ENCODE measurements around the gene TMEM82.

The TMEM82 gene

GRCh38 chr1:15744122-15744679, 1.9 kb downstream of the TMEM82 start:
- no peak overlapping the region for H3K4me3 ChIP-seq (ENCODE audit: low read length)
- H3K27ac ChIP-seq (ENCODE audit: low read length): no peak overlapping the region
- no peak for DNase-seq (ENCODE audit: low read depth, low spot score)
- H3K4me1 ChIP-seq (ENCODE audit: control insufficient read depth, insufficient read depth, low read length): peaks cover 2% of the 10 kb centered on the region
- no peaks in the 10 kb centered on the region for H3K36me3 ChIP-seq (ENCODE audit: control insufficient read depth, insufficient read depth, low read length)
- no peaks in the 10 kb centered on the region for H3K9me3 ChIP-seq (ENCODE audit: control insufficient read depth, insufficient read depth, low read length)
- no CpG with 5 or more reads among the region's 30 CpGs for WGBS (ENCODE audit: insufficient coverage, insufficient read length)
- no peaks in the 10 kb centered on the region for H3K27me3 ChIP-seq (ENCODE audit: control insufficient read depth, insufficient read depth, low read length)

GRCh38 chr1:15747378-15747777, 5.1 kb downstream of the TMEM82 start:
- Histone ChIP-seq H3K36me3 (ENCODE audit: control insufficient read depth, insufficient read depth, low read length) (no peaks in the 10 kb centered on the region), H3K27ac (ENCODE audit: low read length) (no peak overlapping the region), H3K27me3 (ENCODE audit: control insufficient read depth, insufficient read depth, low read length) (no peaks in the 10 kb centered on the region), H3K4me3 (ENCODE audit: low read length) (no peak overlapping the region), H3K9me3 (ENCODE audit: control insufficient read depth, insufficient read depth, low read length) (no peaks in the 10 kb centered on the region), H3K4me1 (ENCODE audit: control insufficient read depth, insufficient read depth, low read length) (peaks cover 4% of the 10 kb centered on the region; the same call in 1 of the 2 replicates)
- DNase-seq (ENCODE audit: low read depth, low spot score): no peak
- WGBS (ENCODE audit: insufficient coverage, insufficient read length): no CpG with 5 or more reads among the region's 8 CpGs

- H3K9me3 ChIP-seq (ENCODE audit: control insufficient read depth, insufficient read depth, low read length): no peaks in the 10 kb centered on the region
- no peaks in the 10 kb centered on the region for H3K27me3 ChIP-seq (ENCODE audit: control insufficient read depth, insufficient read depth, low read length)
- H3K36me3 ChIP-seq (ENCODE audit: control insufficient read depth, insufficient read depth, low read length): no peaks in the 10 kb centered on the region
- no peak overlapping the region for H3K4me3 ChIP-seq (ENCODE audit: low read length)
- H3K27ac ChIP-seq (ENCODE audit: low read length): no peak overlapping the region
- peaks cover 4% of the 10 kb centered on the region; the same call in 1 of the 2 replicates for H3K4me1 ChIP-seq (ENCODE audit: control insufficient read depth, insufficient read depth, low read length)
- no peak for DNase-seq (ENCODE audit: low read depth, low spot score)
- WGBS (ENCODE audit: insufficient coverage, insufficient read length): no CpG with 5 or more reads among the region's 5 CpGs
Observed at GRCh38 chr1:15748264-15748663, 6.0 kb downstream of the TMEM82 start.

GRCh38 chr1:15748690-15749398, 6.5 kb downstream of the TMEM82 start:
- no peak for DNase-seq (ENCODE audit: low read depth, low spot score)
- Histone ChIP-seq H3K27ac (ENCODE audit: low read length) (no peak overlapping the region), H3K4me1 (ENCODE audit: control insufficient read depth, insufficient read depth, low read length) (peaks cover 4% of the 10 kb centered on the region; the same call in 1 of the 2 replicates), H3K36me3 (ENCODE audit: control insufficient read depth, insufficient read depth, low read length) (no peaks in the 10 kb centered on the region), H3K4me3 (ENCODE audit: low read length) (no peak overlapping the region), H3K27me3 (ENCODE audit: control insufficient read depth, insufficient read depth, low read length) (no peaks in the 10 kb centered on the region), H3K9me3 (ENCODE audit: control insufficient read depth, insufficient read depth, low read length) (no peaks in the 10 kb centered on the region)
- WGBS (ENCODE audit: insufficient coverage, insufficient read length): no CpG with 5 or more reads among the region's 10 CpGs

GRCh38 chr1:15749399-15750291, 7.3 kb downstream of the TMEM82 start:
- DNase-seq (ENCODE audit: low read depth, low spot score): no peak
- no peak overlapping the region for H3K4me3 ChIP-seq (ENCODE audit: low read length)
- peaks cover 4% of the 10 kb centered on the region; the same call in 1 of the 2 replicates for H3K4me1 ChIP-seq (ENCODE audit: control insufficient read depth, insufficient read depth, low read length)
- H3K27me3 ChIP-seq (ENCODE audit: control insufficient read depth, insufficient read depth, low read length): no peaks in the 10 kb centered on the region
- no peak overlapping the region for H3K27ac ChIP-seq (ENCODE audit: low read length)
- H3K36me3 ChIP-seq (ENCODE audit: control insufficient read depth, insufficient read depth, low read length): no peaks in the 10 kb centered on the region
- no peaks in the 10 kb centered on the region for H3K9me3 ChIP-seq (ENCODE audit: control insufficient read depth, insufficient read depth, low read length)
- no CpG with 5 or more reads among the region's 19 CpGs for WGBS (ENCODE audit: insufficient coverage, insufficient read length)

- H3K4me1 ChIP-seq (ENCODE audit: control insufficient read depth, insufficient read depth, low read length): peaks cover 6% of the 10 kb centered on the region; the same call in 1 of the 2 replicates
Observed at GRCh38 chr1:15750924-15751323, 8.6 kb downstream of the TMEM82 start.

GRCh38 chr1:15751717-15752116, 9.4 kb downstream of the TMEM82 start:
- DNase-seq (ENCODE audit: low read depth, low spot score): no peak
- no peak overlapping the region for H3K27ac ChIP-seq (ENCODE audit: low read length)
- peaks cover 11% of the 10 kb centered on the region for H3K4me1 ChIP-seq (ENCODE audit: control insufficient read depth, insufficient read depth, low read length)
- no peaks in the 10 kb centered on the region for H3K27me3 ChIP-seq (ENCODE audit: control insufficient read depth, insufficient read depth, low read length)
- no peak overlapping the region for H3K4me3 ChIP-seq (ENCODE audit: low read length)
- WGBS (ENCODE audit: insufficient coverage, insufficient read length): no CpG with 5 or more reads among the region's 10 CpGs
- no peaks in the 10 kb centered on the region for H3K36me3 ChIP-seq (ENCODE audit: control insufficient read depth, insufficient read depth, low read length)
- H3K9me3 ChIP-seq (ENCODE audit: control insufficient read depth, insufficient read depth, low read length): no peaks in the 10 kb centered on the region

More at GRCh38 chr1:15750924-15751323, 8.6 kb downstream of the TMEM82 start:
- no peaks in the 10 kb centered on the region for H3K27me3 ChIP-seq (ENCODE audit: control insufficient read depth, insufficient read depth, low read length)
- no peak for DNase-seq (ENCODE audit: low read depth, low spot score)
- no peak overlapping the region for H3K4me3 ChIP-seq (ENCODE audit: low read length)
- no peaks in the 10 kb centered on the region for H3K9me3 ChIP-seq (ENCODE audit: control insufficient read depth, insufficient read depth, low read length)
- H3K27ac ChIP-seq (ENCODE audit: low read length): no peak overlapping the region
- WGBS (ENCODE audit: insufficient coverage, insufficient read length): no CpG with 5 or more reads among the region's 12 CpGs
- no peaks in the 10 kb centered on the region for H3K36me3 ChIP-seq (ENCODE audit: control insufficient read depth, insufficient read depth, low read length)

- no CpG with 5 or more reads among the region's 10 CpGs for WGBS (ENCODE audit: insufficient coverage, insufficient read length)
- Histone ChIP-seq H3K4me1 (ENCODE audit: control insufficient read depth, insufficient read depth, low read length) (peaks cover 16% of the 10 kb centered on the region), H3K27ac (ENCODE audit: low read length) (no peak overlapping the region), H3K9me3 (ENCODE audit: control insufficient read depth, insufficient read depth, low read length) (no peaks in the 10 kb centered on the region), H3K27me3 (ENCODE audit: control insufficient read depth, insufficient read depth, low read length) (no peaks in the 10 kb centered on the region), H3K4me3 (ENCODE audit: low read length) (no peak overlapping the region), H3K36me3 (ENCODE audit: control insufficient read depth, insufficient read depth, low read length) (no peaks in the 10 kb centered on the region)
- no peak for DNase-seq (ENCODE audit: low read depth, low spot score)
Observed at GRCh38 chr1:15753776-15754175, 11.5 kb downstream of the TMEM82 start.

GRCh38 chr1:15755021-15755645, 12.8 kb downstream of the TMEM82 start:
- Histone ChIP-seq H3K4me1 (ENCODE audit: control insufficient read depth, insufficient read depth, low read length) (peaks cover 12% of the 10 kb centered on the region), H3K4me3 (ENCODE audit: low read length) (no peak overlapping the region), H3K36me3 (ENCODE audit: control insufficient read depth, insufficient read depth, low read length) (no peaks in the 10 kb centered on the region), H3K27ac (ENCODE audit: low read length) (no peak overlapping the region), H3K9me3 (ENCODE audit: control insufficient read depth, insufficient read depth, low read length) (no peaks in the 10 kb centered on the region), H3K27me3 (ENCODE audit: control insufficient read depth, insufficient read depth, low read length) (no peaks in the 10 kb centered on the region)
- WGBS (ENCODE audit: insufficient coverage, insufficient read length): no CpG with 5 or more reads among the region's 2 CpGs
- no peak for DNase-seq (ENCODE audit: low read depth, low spot score)

- DNase-seq (ENCODE audit: low read depth, low spot score): no peak
- no CpG with 5 or more reads among the region's 4 CpGs for WGBS (ENCODE audit: insufficient coverage, insufficient read length)
- Histone ChIP-seq H3K4me3 (ENCODE audit: low read length) (no peak overlapping the region), H3K27me3 (ENCODE audit: control insufficient read depth, insufficient read depth, low read length) (no peaks in the 10 kb centered on the region), H3K27ac (ENCODE audit: low read length) (no peak overlapping the region), H3K4me1 (ENCODE audit: control insufficient read depth, insufficient read depth, low read length) (peaks cover 12% of the 10 kb centered on the region), H3K36me3 (ENCODE audit: control insufficient read depth, insufficient read depth, low read length) (no peaks in the 10 kb centered on the region), H3K9me3 (ENCODE audit: control insufficient read depth, insufficient read depth, low read length) (no peaks in the 10 kb centered on the region)
Observed at GRCh38 chr1:15755646-15756040, 13.3 kb downstream of the TMEM82 start.

All from iPS DF 6.9 (cell line).